ENCODE data around the gene SPACA7.

The SPACA7 gene

GRCh38 chr13:112443995-112444311, 67.8 kb downstream of the SPACA7 start:
- 0 out of 2 replicates have a peak, but pooled peaks have one; percentile 17 for TF ChIP-seq TCF12 (IDR thresholded peaks at IDR 0.05; ENCODE audit: low read depth)
- TF ChIP-seq RAD21 (IDR thresholded peaks at IDR 0.05; ENCODE audit: low read depth): peak; percentile 98
- TF ChIP-seq YY1 (IDR thresholded peaks at IDR 0.05; ENCODE audit: low read depth): no peak

GRCh38 chr13:112444416-112445399, 68.6 kb downstream of the SPACA7 start:
- TF ChIP-seq USF1 (IDR thresholded peaks at IDR 0.05) (no peak), CREB1 (IDR thresholded peaks at IDR 0.05; ENCODE audit: low read depth) (no peak)

- TF ChIP-seq NFIC (IDR thresholded peaks at IDR 0.05) (no peak), FOXM1 (IDR thresholded peaks at IDR 0.05; ENCODE audit: borderline replicate concordance, low read depth) (no peak), ZBTB7A (IDR thresholded peaks at IDR 0.05; ENCODE audit: low read depth) (no peak), REST (IDR thresholded peaks at IDR 0.05; ENCODE audit: low read depth) (no peak), YY1 (IDR thresholded peaks at IDR 0.05; ENCODE audit: low read depth) (no peak), TAF1 (IDR thresholded peaks at IDR 0.05; ENCODE audit: low read depth) (no peak), RAD21 (IDR thresholded peaks at IDR 0.05; ENCODE audit: low read depth) (no peak), USF1 (IDR thresholded peaks at IDR 0.05) (no peak), CREB1 (IDR thresholded peaks at IDR 0.05; ENCODE audit: low read depth) (no peak), EP300 (IDR thresholded peaks at IDR 0.05; ENCODE audit: borderline replicate concordance) (no peak), TCF12 (IDR thresholded peaks at IDR 0.05; ENCODE audit: low read depth) (no peak)
Measured at GRCh38 chr13:112445411-112446271, 69.5 kb downstream of the SPACA7 start.

- TF ChIP-seq USF1 (IDR thresholded peaks at IDR 0.05): no peak
- no peak for TF ChIP-seq CEBPB (IDR thresholded peaks at IDR 0.05)
- TF ChIP-seq MAX (IDR thresholded peaks at IDR 0.05): no peak
- TF ChIP-seq EGR1 (IDR thresholded peaks at IDR 0.05): no peak
- no peak for TF ChIP-seq TCF12 (IDR thresholded peaks at IDR 0.05; ENCODE audit: low read depth)
- no peak for TF ChIP-seq EP300 (IDR thresholded peaks at IDR 0.05; ENCODE audit: borderline replicate concordance)
- TF ChIP-seq NFIC (IDR thresholded peaks at IDR 0.05): no peak
- no peak for TF ChIP-seq REST (IDR thresholded peaks at IDR 0.05; ENCODE audit: low read depth)
- TF ChIP-seq CREB1 (IDR thresholded peaks at IDR 0.05; ENCODE audit: low read depth): no peak
- no peak for TF ChIP-seq ZBTB7A (IDR thresholded peaks at IDR 0.05; ENCODE audit: low read depth)
- no peak for TF ChIP-seq TAF1 (IDR thresholded peaks at IDR 0.05; ENCODE audit: low read depth)
- TF ChIP-seq FOXM1 (IDR thresholded peaks at IDR 0.05; ENCODE audit: borderline replicate concordance, low read depth): no peak
- TF ChIP-seq YY1 (IDR thresholded peaks at IDR 0.05; ENCODE audit: low read depth): no peak
- no peak for TF ChIP-seq RAD21 (IDR thresholded peaks at IDR 0.05; ENCODE audit: low read depth)
- TF ChIP-seq TEAD4 (IDR thresholded peaks at IDR 0.05): no peak
Measured at GRCh38 chr13:112446347-112446861, 70.2 kb downstream of the SPACA7 start.

GRCh38 chr13:112446867-112447266, 70.7 kb downstream of the SPACA7 start:
- no peak for TF ChIP-seq FOXM1 (IDR thresholded peaks at IDR 0.05; ENCODE audit: borderline replicate concordance, low read depth)
- TF ChIP-seq EGR1 (IDR thresholded peaks at IDR 0.05): no peak
- no peak for TF ChIP-seq YY1 (IDR thresholded peaks at IDR 0.05; ENCODE audit: low read depth)
- no peak for TF ChIP-seq USF1 (IDR thresholded peaks at IDR 0.05)
- no peak for TF ChIP-seq ZBTB7A (IDR thresholded peaks at IDR 0.05; ENCODE audit: low read depth)
- no peak for TF ChIP-seq CEBPB (IDR thresholded peaks at IDR 0.05)
- no peak for TF ChIP-seq REST (IDR thresholded peaks at IDR 0.05; ENCODE audit: low read depth)
- TF ChIP-seq RAD21 (IDR thresholded peaks at IDR 0.05; ENCODE audit: low read depth): no peak
- no peak for TF ChIP-seq TAF1 (IDR thresholded peaks at IDR 0.05; ENCODE audit: low read depth)
- no peak for TF ChIP-seq MAX (IDR thresholded peaks at IDR 0.05)
- no peak for TF ChIP-seq NFIC (IDR thresholded peaks at IDR 0.05)
- TF ChIP-seq TCF12 (IDR thresholded peaks at IDR 0.05; ENCODE audit: low read depth): no peak
- TF ChIP-seq CREB1 (IDR thresholded peaks at IDR 0.05; ENCODE audit: low read depth): no peak
- TF ChIP-seq TEAD4 (IDR thresholded peaks at IDR 0.05): no peak
